SK-N-MC (cell line): ENCODE measurements around the gene OCA2.

ENCODE experiments used
- EZH2 ChIP-seq: fragments of 200-600 bp; sonication (generic); IDR thresholded peaks from one replicate; pipeline ENCODE4 v1.6.1; 2017; ENCODE audit warnings: antibody characterized with exemption
- FOXP2 ChIP-seq: optimal IDR thresholded peaks from 2 replicates; pipeline ENCODE3; 2011; ENCODE audit warnings: mild to moderate bottlenecking, moderate library complexity; ENCODE audit not compliant: insufficient read depth; ENCODE audit errors: extremely low read length, control extremely low read depth
- POLR2AphosphoS5 ChIP-seq: IDR thresholded peaks from 2 replicates; pipeline ENCODE4 v1.6.1; 2012; ENCODE audit warnings: mild to moderate bottlenecking, low read depth, low read length, borderline replicate concordance

DNA sequence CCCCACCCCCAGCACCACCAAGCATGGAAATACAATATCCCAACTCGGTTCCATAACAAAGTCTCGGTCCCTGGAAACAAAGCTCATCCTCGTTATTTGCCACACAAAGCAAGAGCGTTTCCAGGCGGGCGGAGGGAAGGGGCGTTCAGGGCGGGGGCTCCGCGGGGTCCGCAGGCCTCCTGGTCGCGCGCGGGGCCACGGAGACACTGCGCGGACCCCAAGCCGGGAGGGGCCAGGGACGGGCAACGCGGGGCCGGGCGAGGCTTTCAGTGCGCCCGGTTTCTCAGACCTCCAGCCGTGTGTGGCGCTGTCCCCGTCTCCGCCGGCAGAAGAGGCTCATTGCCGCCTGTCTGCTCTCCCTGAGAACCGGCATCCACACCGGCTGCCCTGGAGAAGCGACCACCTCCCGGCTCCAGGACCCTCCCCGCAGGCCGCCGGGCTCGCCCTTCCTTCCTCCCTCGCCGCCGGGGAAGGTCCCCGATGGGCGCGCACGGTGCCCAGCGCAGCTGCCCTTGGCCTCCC lies 329.0 kb downstream of the OCA2 start:
- TF ChIP-seq POLR2AphosphoS5 (no peak), EZH2 (no peak), FOXP2 (no peak)
